Right lobe of liver (tissue), 4 donors: ENCODE data around the gene RIMS3.

Source experiments
- POLR2A ChIP-seq: fragments of 450-650 bp; IDR thresholded peaks from one replicate; pipeline ENCODE4 v1.6.1; 2017; ENCODE audit warnings: antibody characterized with exemption, mild to moderate bottlenecking
- TF ChIP-seq, protein P1 (sequence below), 4 donors: fragments of 200-600 bp in 3 of 4; fragments of 450-650 bp in 1 of 4; IDR thresholded peaks; one replicate each; pipeline versions ENCODE4 v1.5.1 to v1.8.0; 2016 to 2022; ENCODE audit warnings: antibody characterized with exemption in 4 of 4, mild to moderate bottlenecking in 2 of 4
- donor health status: DM: no; HTN: no; CAD: no.
- donor health status: DM: no; HTN: no; CAD: no.
- donor health status: DM: no; HTN: yes; CAD: no.

- TF ChIP-seq, protein P1, sequence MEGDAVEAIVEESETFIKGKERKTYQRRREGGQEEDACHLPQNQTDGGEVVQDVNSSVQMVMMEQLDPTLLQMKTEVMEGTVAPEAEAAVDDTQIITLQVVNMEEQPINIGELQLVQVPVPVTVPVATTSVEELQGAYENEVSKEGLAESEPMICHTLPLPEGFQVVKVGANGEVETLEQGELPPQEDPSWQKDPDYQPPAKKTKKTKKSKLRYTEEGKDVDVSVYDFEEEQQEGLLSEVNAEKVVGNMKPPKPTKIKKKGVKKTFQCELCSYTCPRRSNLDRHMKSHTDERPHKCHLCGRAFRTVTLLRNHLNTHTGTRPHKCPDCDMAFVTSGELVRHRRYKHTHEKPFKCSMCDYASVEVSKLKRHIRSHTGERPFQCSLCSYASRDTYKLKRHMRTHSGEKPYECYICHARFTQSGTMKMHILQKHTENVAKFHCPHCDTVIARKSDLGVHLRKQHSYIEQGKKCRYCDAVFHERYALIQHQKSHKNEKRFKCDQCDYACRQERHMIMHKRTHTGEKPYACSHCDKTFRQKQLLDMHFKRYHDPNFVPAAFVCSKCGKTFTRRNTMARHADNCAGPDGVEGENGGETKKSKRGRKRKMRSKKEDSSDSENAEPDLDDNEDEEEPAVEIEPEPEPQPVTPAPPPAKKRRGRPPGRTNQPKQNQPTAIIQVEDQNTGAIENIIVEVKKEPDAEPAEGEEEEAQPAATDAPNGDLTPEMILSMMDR (IDR thresholded peaks at IDR 0.05), result no peak
- no peak for TF ChIP-seq POLR2A
Observed at GRCh38 chr1:40634901-40635655, 30.4 kb downstream of the RIMS3 start.
